Ovary (tissue), 9 donors: ENCODE data around the gene KISS1. TPM values are rescaled to one million over a fixed set of nuclear protein-coding genes. Genes with fewer than 3 reads are reported as not detected.
"Not testable (repeated sequence)": the region's sequence is repeated elsewhere in the genome, so short reads cannot be mapped to it uniquely, and the experiment has no call there.

Experiments
- DNase-seq, 5 donors: peaks; one replicate each; pipeline ENCODE4 v3.0.0-alpha.2; 2019 to 2020
- H3K27ac ChIP-seq, 2 donors: fragments of 200-600 bp; one replicate each; pipeline versions ENCODE4 v1.5.1 to v1.8.0; 2019 to 2022
- H3K27me3 ChIP-seq: fragments of 200-600 bp; one replicate; pipeline ENCODE4 v1.8.0; 2022
- H3K36me3 ChIP-seq: fragments of 200-600 bp; sonication (generic); one replicate; pipeline ENCODE4 v1.5.1; 2019
- H3K4me1 ChIP-seq: one replicate; pipeline ENCODE4 v1.8.1; 2013; ENCODE audit warnings: mild to moderate bottlenecking, moderate library complexity; ENCODE audit not compliant: insufficient read depth
- H3K4me3 ChIP-seq: fragments of 200-600 bp; sonication (generic); one replicate; pipeline ENCODE4 v1.5.1; 2017
- H3K9me3 ChIP-seq, 2 donors: fragments of 200-600 bp in 1 of 2; sonication (generic) in 1 of 2; one replicate each; pipeline versions ENCODE4 v1.5.1 to v1.8.1; 2013 to 2019; ENCODE audit warnings: mild to moderate bottlenecking in 1 of 2, moderate library complexity in 1 of 2
- EP300 ChIP-seq: sonication (generic); formaldehyde crosslinking; IDR thresholded peaks from one replicate; pipeline ENCODE4 v1.6.1; 2017; ENCODE audit warnings: antibody characterized with exemption
- POLR2A ChIP-seq: fragments of 450-650 bp; IDR thresholded peaks from one replicate; pipeline ENCODE4 v1.6.1; 2017; ENCODE audit warnings: antibody characterized with exemption, mild to moderate bottlenecking, moderate library complexity
- WGBS, 3 donors: extraction: QIAGEN DNeasy Blood & Tissue Kit in 1 of 3; methylation state at CpG; one replicate each; pipeline versions ENCODE4 v1.1.5 to v1.1.7; 2013 to 2017; 5-methylcytosine and 5-hydroxymethylcytosine counted together
- intact Hi-C, 4 donors: fragments of 100-400 bp; cut with DNase I; formaldehyde crosslinking; loops; one replicate each; pipeline versions ENCODE4 v1.11.0 to v1.15.1; 2022 to 2023
- polyA plus RNA-seq, 2 donors: library from polyadenylated mRNA; stranded (reverse); fragments of 200-250 nt in 1 of 2; fragments of 350-450 nt in 1 of 2; fragmentation: Illumina TruSeq in 1 of 2; extraction: RNeasy Lipid Tissue Mini Kit (QIAGEN cat#74804) in 1 of 2; gene quantifications; one replicate each; pipeline ENCODE4 v1.2.3, GENCODE V29; 2013 to 2014
- total RNA-seq, 7 donors: library from RNA; depleted of rRNA in 2 of 7; stranded (reverse); fragments of >200 nt in 2 of 7; fragmentation: NEBNext Ultra II Directional in 3 of 7; extraction: Animal tissue kit (Norgen Biotek cat#: 25700) in 3 of 7; gene quantifications; one replicate each; pipeline versions ENCODE4 v1.1.0 to v1.2.4, GENCODE V29; 2016 to 2023
- TF ChIP-seq, protein P1 (sequence below), 3 donors: fragments of 450-650 bp in 2 of 3; fragments of 200-600 bp in 1 of 3; IDR thresholded peaks; one replicate each; pipeline versions ENCODE4 v1.5.1 to v1.8.0; 2016 to 2022; ENCODE audit warnings: antibody characterized with exemption in 3 of 3, mild to moderate bottlenecking in 1 of 3
- donor health status: DM: no; HTN: no; CAD: no; lungs with moderate emphysema.
- donor health status: DM: no; HTN: no; CAD: no.
- donor health status: Bipolar disorder and iron deficiency.
- donor health status: DM: yes; HTN: yes; CAD: no.
- donor health status: DM: no; HTN: no; CAD: no.
- donor health status: DM: yes; HTN: yes; CAD: no.

KISS1 gene
- total and polyA plus RNA-seq, 9 donors, result 0.35 TPM; not detected in 8

DNA sequence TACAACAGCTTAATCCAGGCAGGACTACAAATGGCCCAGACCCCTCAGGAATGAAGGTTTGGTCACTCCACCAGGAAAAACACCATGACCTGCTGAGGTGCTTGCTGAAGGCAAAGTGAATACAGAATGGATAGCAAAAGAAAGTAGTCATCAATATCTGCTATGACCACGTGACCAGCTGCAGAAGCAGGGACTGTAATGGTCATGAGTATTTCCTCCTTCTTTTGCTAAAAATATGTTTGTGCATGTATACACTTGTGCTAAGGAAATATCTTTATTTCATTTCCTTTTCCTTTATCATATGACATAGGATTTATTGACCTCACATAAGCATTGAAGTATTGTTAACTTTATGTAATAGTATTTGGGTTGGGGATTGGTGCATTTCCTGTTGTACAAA is 43.9 kb upstream of the KISS1 start:
- Histone ChIP-seq H3K27ac (no peak overlapping the region), H3K27me3 (no peaks in the 10 kb centered on the region), H3K9me3 (no peaks in the 10 kb centered on the region), H3K4me1 (no peaks in the 10 kb centered on the region), H3K36me3 (no peaks in the 10 kb centered on the region), H3K4me3 (no peak overlapping the region)
- intact Hi-C loops, result no loop called here
- TF ChIP-seq, protein P1, sequence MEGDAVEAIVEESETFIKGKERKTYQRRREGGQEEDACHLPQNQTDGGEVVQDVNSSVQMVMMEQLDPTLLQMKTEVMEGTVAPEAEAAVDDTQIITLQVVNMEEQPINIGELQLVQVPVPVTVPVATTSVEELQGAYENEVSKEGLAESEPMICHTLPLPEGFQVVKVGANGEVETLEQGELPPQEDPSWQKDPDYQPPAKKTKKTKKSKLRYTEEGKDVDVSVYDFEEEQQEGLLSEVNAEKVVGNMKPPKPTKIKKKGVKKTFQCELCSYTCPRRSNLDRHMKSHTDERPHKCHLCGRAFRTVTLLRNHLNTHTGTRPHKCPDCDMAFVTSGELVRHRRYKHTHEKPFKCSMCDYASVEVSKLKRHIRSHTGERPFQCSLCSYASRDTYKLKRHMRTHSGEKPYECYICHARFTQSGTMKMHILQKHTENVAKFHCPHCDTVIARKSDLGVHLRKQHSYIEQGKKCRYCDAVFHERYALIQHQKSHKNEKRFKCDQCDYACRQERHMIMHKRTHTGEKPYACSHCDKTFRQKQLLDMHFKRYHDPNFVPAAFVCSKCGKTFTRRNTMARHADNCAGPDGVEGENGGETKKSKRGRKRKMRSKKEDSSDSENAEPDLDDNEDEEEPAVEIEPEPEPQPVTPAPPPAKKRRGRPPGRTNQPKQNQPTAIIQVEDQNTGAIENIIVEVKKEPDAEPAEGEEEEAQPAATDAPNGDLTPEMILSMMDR (IDR thresholded peaks at IDR 0.05), result no peak
- TF ChIP-seq EP300 (no peak), POLR2A (no peak)
- 78 to 85% (median 82%) methylated on average over 1 of the region's 1 CpG for WGBS, 3 donors
- no peak for DNase-seq

DNA sequence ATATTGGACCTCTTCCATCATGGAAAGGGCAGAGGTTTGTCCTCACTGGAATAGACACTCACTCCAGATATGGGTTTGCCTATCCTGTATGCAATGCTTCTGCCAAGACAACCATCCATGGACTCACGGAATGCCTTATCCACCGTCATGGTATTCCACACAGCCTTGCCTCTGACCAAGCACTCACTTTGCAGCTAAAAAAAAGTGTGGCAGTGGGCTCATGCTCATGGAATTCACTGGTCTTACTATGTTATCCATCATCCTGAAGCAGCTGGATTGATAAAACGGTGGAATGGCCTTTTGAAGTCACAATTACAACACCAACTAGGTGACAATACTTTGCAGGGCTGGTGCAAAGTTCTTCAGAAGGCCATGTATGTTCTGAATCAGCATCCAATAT is 43.1 kb upstream of the KISS1 start:
- H3K9me3 ChIP-seq, DNase-seq, H3K27me3 ChIP-seq, H3K36me3 ChIP-seq, intact Hi-C loops, H3K4me1 ChIP-seq, H3K4me3 ChIP-seq, H3K27ac ChIP-seq: not testable (repeated sequence)
- 80 to 90% (median 88%) methylated on average over 3 of the region's 3 CpGs for WGBS, 3 donors

DNA sequence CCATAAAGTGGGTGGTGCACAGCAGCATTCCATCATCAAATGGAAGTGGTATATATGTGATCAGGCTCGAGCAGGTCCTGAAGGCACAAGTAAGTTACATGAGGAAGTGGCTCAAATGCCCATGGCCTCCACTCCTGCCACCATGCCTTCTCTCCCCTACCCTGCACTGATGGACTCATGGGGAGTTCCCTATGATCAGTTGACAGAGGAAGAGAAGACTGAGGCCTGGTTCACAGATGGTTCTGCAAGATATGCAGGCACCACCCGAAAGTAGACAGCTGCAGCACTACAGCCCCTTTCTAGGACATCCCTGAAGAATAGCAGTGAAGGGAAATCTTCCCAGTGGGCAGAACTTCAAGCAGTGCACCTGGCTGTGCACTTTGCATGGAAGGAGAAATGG is 42.2 kb upstream of the KISS1 start:
- H3K36me3 ChIP-seq, H3K9me3 ChIP-seq, DNase-seq, intact Hi-C loops, H3K4me3 ChIP-seq, H3K27me3 ChIP-seq, H3K4me1 ChIP-seq, H3K27ac ChIP-seq: not testable (repeated sequence)
- WGBS, 3 donors, result 88 to 97% (median 95%) methylated on average over 2 of the region's 2 CpGs

DNA sequence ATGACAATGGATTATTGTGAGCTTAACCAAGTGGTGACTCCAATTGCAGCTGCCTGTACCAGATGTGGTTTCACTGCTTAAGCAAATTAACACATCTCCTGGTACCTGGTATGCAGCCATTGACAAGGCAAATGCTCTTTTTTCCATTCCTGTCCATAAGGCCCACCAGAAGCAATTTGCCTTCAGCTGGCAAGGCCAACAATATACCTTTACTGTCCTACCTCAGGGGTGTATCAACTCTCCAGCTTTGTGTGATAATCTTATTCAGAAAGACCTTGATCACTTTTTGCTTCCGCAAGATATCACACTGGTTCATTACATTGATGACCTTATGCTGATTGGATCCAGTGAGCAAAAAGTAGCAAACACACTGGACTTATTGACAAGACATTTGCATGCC is 41.2 kb upstream of the KISS1 start:
- H3K4me3 ChIP-seq, H3K27ac ChIP-seq, DNase-seq, H3K36me3 ChIP-seq, H3K4me1 ChIP-seq, H3K27me3 ChIP-seq, H3K9me3 ChIP-seq, intact Hi-C loops: not testable (repeated sequence)
- 97 to 100% (median 100%) methylated on average over 1 of the region's 1 CpG for WGBS, 3 donors

DNA sequence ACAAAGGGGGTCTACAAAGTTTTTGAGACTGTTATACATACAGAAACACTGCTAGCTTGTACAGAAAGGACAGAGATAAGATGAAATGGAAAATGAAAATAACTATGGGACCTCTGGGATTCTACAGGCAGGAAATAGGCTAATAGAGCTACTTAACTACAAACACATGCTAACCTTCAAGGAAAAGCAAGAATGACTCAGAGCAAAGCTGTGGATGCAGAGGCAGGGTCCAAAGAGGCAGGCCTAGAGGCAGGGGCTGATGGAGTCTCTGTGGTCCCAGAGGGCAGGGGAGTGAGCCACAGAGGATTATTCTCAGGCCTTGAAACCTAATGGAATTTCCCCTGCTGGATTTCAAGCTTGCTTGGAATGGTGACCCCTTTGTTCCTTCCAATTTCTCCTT is 36.2 kb upstream of the KISS1 start:
- H3K36me3 ChIP-seq, result no peaks in the 10 kb centered on the region
- no peak overlapping the region for H3K4me3 ChIP-seq
- DNase-seq, result no peak
- no peaks in the 10 kb centered on the region for H3K4me1 ChIP-seq
- intact Hi-C loops, result no loop called here
- H3K27ac ChIP-seq, result no peak overlapping the region
- TF ChIP-seq POLR2A (no peak), EP300 (no peak)
- TF ChIP-seq, protein P1 (IDR thresholded peaks at IDR 0.05), result no peak
- H3K9me3 ChIP-seq, result no peaks in the 10 kb centered on the region
- no peaks in the 10 kb centered on the region for H3K27me3 ChIP-seq

DNA sequence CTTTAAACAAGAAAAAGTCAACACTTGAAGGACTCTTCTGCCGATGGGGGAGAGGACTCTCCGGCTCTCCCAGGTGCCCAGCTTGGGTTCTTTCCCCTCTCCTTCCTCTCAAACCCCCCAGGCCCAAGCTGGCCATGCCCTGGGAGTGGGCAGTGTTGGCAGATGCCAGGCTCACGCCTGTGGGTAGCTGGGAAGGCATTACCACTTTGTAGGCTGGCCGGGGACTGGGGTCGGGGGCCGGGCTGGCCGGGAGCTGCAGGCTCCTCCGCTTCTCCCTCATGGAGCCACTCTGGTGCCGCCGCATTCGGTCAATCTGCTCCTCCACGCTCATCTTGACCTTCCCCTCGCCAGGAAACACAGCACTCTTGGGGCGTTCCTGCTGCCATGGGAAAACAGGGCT is 33.9 kb upstream of the KISS1 start:
- intact Hi-C loops, result no loop called here
- H3K9me3 ChIP-seq, result no peaks in the 10 kb centered on the region
- DNase-seq, result no peak
- WGBS, 3 donors, result 92 to 97% (median 94%) methylated on average over 13 to 14 of the region's 14 CpGs
- no peaks in the 10 kb centered on the region for H3K4me1 ChIP-seq
- no peak for TF ChIP-seq POLR2A
- no peak for TF ChIP-seq EP300
- TF ChIP-seq, protein P1 (IDR thresholded peaks at IDR 0.05), result no peak
- no peaks in the 10 kb centered on the region for H3K36me3 ChIP-seq
- H3K4me3 ChIP-seq, result no peak overlapping the region
- no peak overlapping the region for H3K27ac ChIP-seq
- H3K27me3 ChIP-seq, result no peaks in the 10 kb centered on the region
